NCI-H82 treated with DMSO at 0.1 percent for 48 hours (cell line): ENCODE data around the gene NT5DC4.

Source experiments
- DNase-seq: peaks from one replicate; lab custom pipeline; 2025; ENCODE audit not compliant: unreplicated experiment; lab: John Stamatoyannopoulos, UW

The NT5DC4 gene

GRCh38 chr2:112784199-112785189, 63.7 kb downstream of the NT5DC4 start, which contains the start of gene IL1A:
Gene IL1A (minus strand): TSS chr2:112784493. CDS start chr2:112783770, 723 bp downstream.
- DNase-seq, result peak; percentile 15

GRCh38 chr2:112787294-112787693, 66.5 kb downstream of the NT5DC4 start:
- DNase-seq, result no peak

- DNase-seq, result no peak
These were observed 67.0 kb downstream of the NT5DC4 start for GRCh38 chr2:112787729-112788393.

- no peak for DNase-seq
These were observed 67.8 kb downstream of the NT5DC4 start for GRCh38 chr2:112788653-112789052.
